Measurements from ENCODE around the gene SLC6A9. TPM values are rescaled to one million over a fixed set of nuclear protein-coding genes. Genes with fewer than 3 reads are reported as not detected.

SLC6A9 gene
- total RNA-seq, 1 experiment from 2014 or later: 12.8 TPM

GRCh38 chr1:44060830-44061267 is 29.6 kb upstream of the SLC6A9 start (continued):
- TF ChIP-seq YY1 (IDR thresholded peaks at IDR 0.05; ENCODE audit: extremely low read depth, insufficient replicate concordance, low read depth, low read length): no peak
- no peak for TF ChIP-seq SP1 (IDR thresholded peaks at IDR 0.05; ENCODE audit: low read depth)
- no peak for TF ChIP-seq SIN3A (IDR thresholded peaks at IDR 0.05; ENCODE audit: low read depth)
- no peak for TF ChIP-seq CBX3 (IDR thresholded peaks at IDR 0.05; ENCODE audit: low read depth)

DNA sequence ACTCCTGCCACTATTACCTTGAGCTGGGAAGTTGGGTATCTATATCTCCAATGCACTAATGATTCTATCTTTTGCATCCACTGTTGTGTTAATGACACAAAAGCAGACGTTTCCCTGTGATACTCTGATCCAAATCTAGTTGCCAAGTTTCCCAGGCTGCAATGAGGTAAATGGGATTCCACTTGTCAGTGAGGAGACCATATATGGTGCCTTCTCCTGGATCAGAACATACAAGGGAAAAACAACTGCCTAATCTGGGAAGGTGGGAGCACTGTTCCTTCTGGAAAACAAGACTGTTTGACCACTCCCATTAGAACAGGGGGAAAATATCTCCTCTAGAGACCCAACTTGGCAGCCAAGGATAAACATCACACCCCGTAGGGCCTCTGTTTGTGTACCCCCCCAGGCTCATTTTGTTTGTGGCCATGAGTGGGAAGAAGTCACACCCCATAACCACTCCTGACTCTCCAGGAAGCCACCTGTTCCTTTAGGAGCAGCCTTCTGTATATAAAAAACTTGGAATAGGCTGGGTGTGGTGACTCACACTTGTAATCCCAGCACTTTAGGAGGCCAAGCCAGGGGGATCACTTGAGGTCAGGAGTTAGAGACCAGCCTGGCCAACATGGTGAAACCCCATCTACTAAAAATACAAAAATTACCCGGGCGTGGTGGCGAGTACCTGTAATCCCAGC is 28.5 kb upstream of the SLC6A9 start:
- Histone ChIP-seq H3K27ac (ENCODE audit: low read depth, low read length) (no peak overlapping the region), H3K4me3 (replicated peaks in 1 of 2; ENCODE audit: low read depth in 1 of 2, low read length in 2 of 2) (no peak overlapping the region), H3K9me3 (ENCODE audit: control insufficient read depth in 1 of 2, insufficient read depth in 1 of 2, low read depth in 1 of 2, low read length in 2 of 2) (no peaks in the 10 kb centered on the region), H3K9ac (ENCODE audit: low read length) (no peak overlapping the region), H3K27me3 (ENCODE audit: insufficient read depth, low read length) (no peaks in the 10 kb centered on the region), H3K9me2 (ENCODE audit: insufficient read depth) (no peaks in the 10 kb centered on the region), H3K79me2 (ENCODE audit: insufficient read depth, low read length) (no peaks in the 10 kb centered on the region), H3K4me2 (ENCODE audit: low read length) (peak overlapping the region; percentile 22; the same call in 1 of the 2 replicates), H4K20me1 (ENCODE audit: insufficient read depth) (no peaks in the 10 kb centered on the region), H3K36me3 (ENCODE audit: control insufficient read depth in 1 of 2, insufficient read depth in 2 of 2, low read length in 2 of 2) (no peaks in the 10 kb centered on the region), H2AFZ (ENCODE audit: low read depth, low read length, poor library complexity, severe bottlenecking) (no peak overlapping the region), H3K4me1 (ENCODE audit: control insufficient read depth in 1 of 2, insufficient read depth in 2 of 2, low read length in 2 of 2) (peaks cover 0 to 13% of the 10 kb centered on the region in 2 experiments; a peak in 2 of 4 replicates)
- no peak for DNase-seq (ENCODE audit: low read depth, low spot score)
- POLR2A ChIA-PET: no interaction called here
- BruUV-seq (replicated peaks): no TSS peak
- no peak for TF ChIP-seq CBX3 (IDR thresholded peaks at IDR 0.05; ENCODE audit: low read depth)
- TF ChIP-seq EZH2phosphoT487 (IDR thresholded peaks at IDR 0.05; ENCODE audit: borderline replicate concordance): no peak
- TF ChIP-seq EZH2 (IDR thresholded peaks at IDR 0.05): no peak
- no peak for TF ChIP-seq ELF1 (IDR thresholded peaks at IDR 0.05; ENCODE audit: borderline replicate concordance, low read depth)
- TF ChIP-seq ZFX (IDR thresholded peaks at IDR 0.05): no peak
- no peak for TF ChIP-seq POLR2A (IDR thresholded peaks at IDR 0.05; ENCODE audit: borderline replicate concordance, extremely low read depth, insufficient read depth, insufficient read length)
- no peak for TF ChIP-seq ATF3 (IDR thresholded peaks at IDR 0.05)
- TF ChIP-seq POLR2AphosphoS5 (IDR thresholded peaks at IDR 0.05; ENCODE audit: low read depth, low read length): no peak
- TF ChIP-seq CEBPB (IDR thresholded peaks at IDR 0.05; ENCODE audit: low read depth): no peak
- TF ChIP-seq, protein P1, sequence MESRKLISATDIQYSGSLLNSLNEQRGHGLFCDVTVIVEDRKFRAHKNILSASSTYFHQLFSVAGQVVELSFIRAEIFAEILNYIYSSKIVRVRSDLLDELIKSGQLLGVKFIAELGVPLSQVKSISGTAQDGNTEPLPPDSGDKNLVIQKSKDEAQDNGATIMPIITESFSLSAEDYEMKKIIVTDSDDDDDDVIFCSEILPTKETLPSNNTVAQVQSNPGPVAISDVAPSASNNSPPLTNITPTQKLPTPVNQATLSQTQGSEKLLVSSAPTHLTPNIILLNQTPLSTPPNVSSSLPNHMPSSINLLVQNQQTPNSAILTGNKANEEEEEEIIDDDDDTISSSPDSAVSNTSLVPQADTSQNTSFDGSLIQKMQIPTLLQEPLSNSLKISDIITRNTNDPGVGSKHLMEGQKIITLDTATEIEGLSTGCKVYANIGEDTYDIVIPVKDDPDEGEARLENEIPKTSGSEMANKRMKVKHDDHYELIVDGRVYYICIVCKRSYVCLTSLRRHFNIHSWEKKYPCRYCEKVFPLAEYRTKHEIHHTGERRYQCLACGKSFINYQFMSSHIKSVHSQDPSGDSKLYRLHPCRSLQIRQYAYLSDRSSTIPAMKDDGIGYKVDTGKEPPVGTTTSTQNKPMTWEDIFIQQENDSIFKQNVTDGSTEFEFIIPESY (IDR thresholded peaks at IDR 0.05; ENCODE audit: extremely low read depth, insufficient replicate concordance, low read length): no peak
- no peak for TF ChIP-seq JUND (IDR thresholded peaks at IDR 0.05)
- TF ChIP-seq, protein P2, sequence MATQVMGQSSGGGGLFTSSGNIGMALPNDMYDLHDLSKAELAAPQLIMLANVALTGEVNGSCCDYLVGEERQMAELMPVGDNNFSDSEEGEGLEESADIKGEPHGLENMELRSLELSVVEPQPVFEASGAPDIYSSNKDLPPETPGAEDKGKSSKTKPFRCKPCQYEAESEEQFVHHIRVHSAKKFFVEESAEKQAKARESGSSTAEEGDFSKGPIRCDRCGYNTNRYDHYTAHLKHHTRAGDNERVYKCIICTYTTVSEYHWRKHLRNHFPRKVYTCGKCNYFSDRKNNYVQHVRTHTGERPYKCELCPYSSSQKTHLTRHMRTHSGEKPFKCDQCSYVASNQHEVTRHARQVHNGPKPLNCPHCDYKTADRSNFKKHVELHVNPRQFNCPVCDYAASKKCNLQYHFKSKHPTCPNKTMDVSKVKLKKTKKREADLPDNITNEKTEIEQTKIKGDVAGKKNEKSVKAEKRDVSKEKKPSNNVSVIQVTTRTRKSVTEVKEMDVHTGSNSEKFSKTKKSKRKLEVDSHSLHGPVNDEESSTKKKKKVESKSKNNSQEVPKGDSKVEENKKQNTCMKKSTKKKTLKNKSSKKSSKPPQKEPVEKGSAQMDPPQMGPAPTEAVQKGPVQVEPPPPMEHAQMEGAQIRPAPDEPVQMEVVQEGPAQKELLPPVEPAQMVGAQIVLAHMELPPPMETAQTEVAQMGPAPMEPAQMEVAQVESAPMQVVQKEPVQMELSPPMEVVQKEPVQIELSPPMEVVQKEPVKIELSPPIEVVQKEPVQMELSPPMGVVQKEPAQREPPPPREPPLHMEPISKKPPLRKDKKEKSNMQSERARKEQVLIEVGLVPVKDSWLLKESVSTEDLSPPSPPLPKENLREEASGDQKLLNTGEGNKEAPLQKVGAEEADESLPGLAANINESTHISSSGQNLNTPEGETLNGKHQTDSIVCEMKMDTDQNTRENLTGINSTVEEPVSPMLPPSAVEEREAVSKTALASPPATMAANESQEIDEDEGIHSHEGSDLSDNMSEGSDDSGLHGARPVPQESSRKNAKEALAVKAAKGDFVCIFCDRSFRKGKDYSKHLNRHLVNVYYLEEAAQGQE (IDR thresholded peaks at IDR 0.05; ENCODE audit: low read depth): no peak
- no peak for TF ChIP-seq SIN3A (IDR thresholded peaks at IDR 0.05; ENCODE audit: low read depth)
- intact Hi-C loops (cut with micrococcal nuclease): no loop called here
- ATAC-seq: no peak
- RAD21 ChIA-PET (ENCODE audit: low non-redundant PET in 1 of 2, low total read pairs in 2 of 2, uncharacterized antibody in 2 of 2, unreplicated experiment in 2 of 2): no interaction called here
- CTCF ChIA-PET: no interaction called here

All from HCT116 (cell line).